ENCODE data around the gene ZFYVE28.
"Not testable (repeated sequence)": the region's sequence is repeated elsewhere in the genome, so short reads cannot be mapped to it uniquely, and the experiment has no call there.

The ZFYVE28 gene

GRCh38 chr4:2417765-2418649 lies at the start of gene ZFYVE28:
TSS of gene ZFYVE28 (minus strand) at chr4:2418645. CDS start at chr4:2418323, 322 bp downstream.
- DNase-seq: no peak

GRCh38 chr4:2465544-2465943 lies 47.1 kb upstream of the ZFYVE28 start:
- not testable (repeated sequence) for DNase-seq

GRCh38 chr4:2465032-2465431 lies 46.6 kb upstream of the ZFYVE28 start:
- DNase-seq: no peak

- DNase-seq: no peak
Observed at GRCh38 chr4:2462992-2463762, 44.7 kb upstream of the ZFYVE28 start.

GRCh38 chr4:2462218-2462991 lies 44.0 kb upstream of the ZFYVE28 start:
- peak; percentile 45 to 59 for DNase-seq

- no peak for DNase-seq
Observed at GRCh38 chr4:2461246-2461960, 43.0 kb upstream of the ZFYVE28 start.

GRCh38 chr4:2459589-2460349 lies 41.3 kb upstream of the ZFYVE28 start:
- DNase-seq: no peak

- no peak for DNase-seq
Observed at GRCh38 chr4:2458546-2459491, 40.4 kb upstream of the ZFYVE28 start.

- DNase-seq: no peak
Observed at GRCh38 chr4:2457481-2458295, 39.2 kb upstream of the ZFYVE28 start.

GRCh38 chr4:2451821-2452785 lies 33.7 kb upstream of the ZFYVE28 start:
- no peak for DNase-seq

- DNase-seq: no peak
Observed at GRCh38 chr4:2451036-2451520, 32.6 kb upstream of the ZFYVE28 start.

- DNase-seq: no peak
Observed at GRCh38 chr4:2450394-2451035, 32.1 kb upstream of the ZFYVE28 start.

GRCh38 chr4:2449511-2450392 lies 31.3 kb upstream of the ZFYVE28 start:
- no peak for DNase-seq

- no peak for DNase-seq
Observed at GRCh38 chr4:2449051-2449450, 30.6 kb upstream of the ZFYVE28 start.

GRCh38 chr4:2448589-2448988 lies 30.1 kb upstream of the ZFYVE28 start:
- DNase-seq: no peak
